ENCODE data around the gene WHRN. TPM values are rescaled to one million over a fixed set of nuclear protein-coding genes. Genes with fewer than 3 reads are reported as not detected.

Gene WHRN
- total and polyA plus RNA-seq, 5 experiments from 2014 or later = 0.17 to 4.2 (median 0.56) TPM

DNA sequence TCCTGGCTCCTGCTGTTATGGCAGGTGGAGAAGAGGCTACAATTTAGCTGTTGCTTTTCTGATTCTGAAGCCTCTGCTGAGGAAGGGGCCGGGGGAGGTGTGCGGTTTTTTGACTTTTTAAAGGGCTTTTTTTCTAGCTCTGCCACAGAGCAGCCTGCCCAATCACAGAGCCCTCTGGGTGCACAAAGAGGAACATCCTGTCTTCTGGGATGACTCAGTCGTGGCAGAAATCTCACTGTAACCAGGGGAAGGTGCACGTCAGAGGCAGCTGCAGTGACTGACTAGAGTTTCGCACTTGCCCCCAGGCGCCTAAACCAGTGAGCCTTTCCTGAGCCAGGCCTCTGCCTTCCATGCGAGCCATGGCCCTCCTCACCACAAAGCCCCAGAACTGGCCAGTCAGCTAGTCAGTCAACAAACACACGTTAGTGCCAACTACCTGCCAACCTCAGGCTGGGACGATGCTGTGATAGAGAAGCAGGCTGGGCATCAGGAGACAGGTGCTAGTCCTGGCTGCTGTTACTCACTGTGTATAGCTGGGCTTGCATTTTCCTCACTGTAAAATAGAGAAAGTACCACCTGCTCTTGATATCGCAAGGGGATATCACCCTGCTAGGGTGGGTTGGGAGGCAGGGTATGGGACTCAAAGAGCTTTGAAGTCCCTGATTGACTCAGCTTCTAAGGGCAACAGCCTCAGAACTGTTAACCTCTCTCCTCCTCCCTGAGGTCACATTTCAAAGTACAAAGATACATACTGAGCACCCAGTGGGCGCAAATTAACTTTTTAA, 119.7 kb downstream of the WHRN start:
- ATAC-seq = peak; percentile 74 to 83
- POLR2A ChIA-PET = interaction anchor here (0.8 to 34.1 kb wide), 12 partner anchors 8 to 544 kb away, joined by 3 to 1589 read pairs (median 5); partner anchors contain the start of genes ATP6V1G1, TMEM268 and TNFSF8

DNA sequence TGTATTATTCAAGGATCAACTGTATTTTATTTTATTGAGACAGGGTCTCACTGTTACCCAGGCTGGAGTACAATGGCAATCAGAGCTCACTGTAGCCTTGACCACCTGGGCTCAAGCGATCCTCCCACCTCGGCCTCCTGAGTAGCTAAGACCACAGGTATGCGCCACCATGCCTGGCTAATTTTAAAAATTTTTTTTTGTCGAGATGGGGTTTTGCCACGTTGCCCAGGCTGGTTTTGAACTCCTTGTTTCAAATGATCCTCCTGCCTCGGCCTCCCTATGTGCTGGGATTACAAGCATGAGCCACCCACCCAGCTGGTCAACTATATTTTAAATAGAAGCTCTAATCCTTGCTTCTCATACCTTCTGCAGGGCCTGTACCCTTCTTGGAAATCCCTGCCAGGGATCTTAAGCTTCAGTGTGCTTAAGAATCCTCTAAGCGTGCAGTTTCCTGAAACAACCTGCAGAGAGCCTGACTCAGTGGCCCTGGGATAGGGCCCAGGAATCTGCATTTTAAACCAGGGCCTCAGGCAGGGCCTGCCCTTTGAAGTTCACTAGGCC, 120.4 kb downstream of the WHRN start:
- peaks cover 0 to 1% (median 0%) of the 10 kb centered on the region in 9 donors for H3K9me3 Mint-ChIP-seq
- POLR2A ChIA-PET = interaction anchor here (0.8 to 34.1 kb wide), 10 partner anchors 7 to 545 kb away, joined by 3 to 1589 read pairs (median 6); partner anchors contain the start of genes ATP6V1G1, TMEM268 and TNFSF8
- no peak for ATAC-seq
- peak overlapping the region; percentile 89 to 100 (median 97) for H3K4me3 Mint-ChIP-seq
- H3K27ac Mint-ChIP-seq = peak overlapping the region; percentile 95 to 100 (median 98)
- peaks cover 38 to 89% (median 69%) of the 10 kb centered on the region in 4 donors for H3K4me1 Mint-ChIP-seq
- no peaks in the 10 kb centered on the region for H3K27me3 Mint-ChIP-seq
- H3K36me3 Mint-ChIP-seq = peaks cover 22 to 57% (median 29%) of the 10 kb centered on the region in 3 donors
- DNase-seq = no peak

More for the DNA sequence above, 119.7 kb downstream of the WHRN start:
- H3K27me3 Mint-ChIP-seq = no peaks in the 10 kb centered on the region
- H3K4me1 Mint-ChIP-seq = peaks cover 41 to 91% (median 71%) of the 10 kb centered on the region in 4 donors
- H3K9me3 Mint-ChIP-seq = peaks cover 0 to 1% (median 0%) of the 10 kb centered on the region in 9 donors
- peak overlapping the region; percentile 95 to 100 (median 98) for H3K27ac Mint-ChIP-seq
- H3K4me3 Mint-ChIP-seq = peak overlapping the region; percentile 89 to 100 (median 97)
- peak; percentile 65 to 96 (median 90) for DNase-seq
- peaks cover 19 to 53% (median 25%) of the 10 kb centered on the region in 3 donors for H3K36me3 Mint-ChIP-seq

GRCh38 chr9:114384341-114384740, 120.9 kb downstream of the WHRN start:
- no peak for DNase-seq
- no peak for ATAC-seq
- H3K27ac Mint-ChIP-seq = peak overlapping the region; percentile 95 to 100 (median 98)
- peak overlapping the region; percentile 89 to 100 (median 97) for H3K4me3 Mint-ChIP-seq
- peaks cover 36 to 89% (median 69%) of the 10 kb centered on the region in 4 donors for H3K4me1 Mint-ChIP-seq
- H3K27me3 Mint-ChIP-seq = no peaks in the 10 kb centered on the region
- H3K36me3 Mint-ChIP-seq = peaks cover 25 to 63% (median 33%) of the 10 kb centered on the region in 3 donors
- peaks cover 0 to 1% (median 0%) of the 10 kb centered on the region in 9 donors for H3K9me3 Mint-ChIP-seq
- POLR2A ChIA-PET = interaction anchor here (1.4 to 34.1 kb wide), 5 partner anchors 6 to 227 kb away, joined by 7 to 1589 read pairs (median 105); partner anchors contain the start of genes ATP6V1G1 and TMEM268

DNA sequence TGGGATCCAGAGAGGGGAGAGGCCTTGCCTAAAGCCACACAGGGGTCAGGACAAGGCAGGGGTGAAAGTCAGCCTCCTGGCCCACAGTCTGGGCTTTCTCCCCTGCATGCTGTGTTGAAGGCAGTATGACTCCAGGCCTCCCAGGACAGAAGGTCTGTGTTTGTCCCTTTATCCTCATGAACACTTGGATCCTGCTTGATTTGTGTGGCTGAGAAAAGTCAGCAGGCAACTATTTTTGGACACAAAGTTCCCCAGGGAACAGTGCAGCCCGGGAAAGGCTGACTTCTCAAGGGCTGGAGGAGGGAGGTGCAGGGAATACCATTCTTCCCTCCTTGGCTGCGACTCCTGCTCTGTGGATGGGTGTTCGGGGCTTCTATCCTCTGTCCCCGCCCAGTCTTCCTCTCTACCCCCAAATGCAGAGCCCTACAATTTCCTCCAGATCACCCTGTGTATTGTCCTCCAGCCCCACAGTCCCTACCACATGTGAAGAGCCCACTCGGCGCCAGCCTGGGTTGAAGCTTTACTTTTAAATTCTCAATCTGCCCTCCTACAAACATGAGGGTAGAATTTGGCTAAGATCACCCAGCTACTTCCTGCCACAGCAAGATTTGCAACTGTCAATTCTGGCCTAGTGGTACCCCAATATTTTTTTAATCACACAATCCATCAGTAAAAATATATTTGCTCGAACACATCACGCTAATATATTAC, 121.6 kb downstream of the WHRN start:
- Mint-ChIP-seq H3K4me1 (peaks cover 36 to 89% (median 69%) of the 10 kb centered on the region in 4 donors), H3K36me3 (peaks cover 25 to 70% (median 37%) of the 10 kb centered on the region in 3 donors), H3K27ac (peak overlapping the region; percentile 95 to 100 (median 98)), H3K27me3 (no peaks in the 10 kb centered on the region), H3K9me3 (peaks cover 0 to 1% (median 0%) of the 10 kb centered on the region in 9 donors), H3K4me3 (peak overlapping the region; percentile 89 to 100 (median 97))
- peak; percentile 5 to 7 for ATAC-seq
- peak in 8 of 10 donors; percentile 34 to 74 (median 56) for DNase-seq
- POLR2A ChIA-PET = interaction anchor here (1.4 to 34.1 kb wide), 4 partner anchors 13 to 228 kb away, joined by 7 to 1589 read pairs (median 160); partner anchors contain the start of genes ATP6V1G1 and TMEM268

GRCh38 chr9:114382699-114383520, 122.4 kb downstream of the WHRN start:
- H3K27me3 Mint-ChIP-seq = no peaks in the 10 kb centered on the region
- peaks cover 40 to 89% (median 69%) of the 10 kb centered on the region in 4 donors for H3K4me1 Mint-ChIP-seq
- POLR2A ChIA-PET = interaction anchor here (1.2 to 34.1 kb wide), 4 partner anchors 7 to 208 kb away, joined by 4 to 1589 read pairs (median 160); partner anchors contain the start of gene ATP6V1G1
- peak; percentile 16 to 22 for ATAC-seq
- DNase-seq = peak; percentile 47 to 86 (median 68)
- peaks cover 30 to 77% (median 43%) of the 10 kb centered on the region in 3 donors for H3K36me3 Mint-ChIP-seq
- H3K4me3 Mint-ChIP-seq = peak overlapping the region; percentile 89 to 100 (median 97)
- peaks cover 0 to 1% (median 0%) of the 10 kb centered on the region in 9 donors for H3K9me3 Mint-ChIP-seq
- H3K27ac Mint-ChIP-seq = peak overlapping the region; percentile 95 to 100 (median 98)

GRCh38 chr9:114378883-114379282, 126.4 kb downstream of the WHRN start:
- POLR2A ChIA-PET = interaction anchor here (0.9 to 34.1 kb wide), 6 partner anchors 8 to 233 kb away, joined by 3 to 1589 read pairs (median 5); partner anchors contain the start of genes AKNA and TMEM268
- H3K4me3 Mint-ChIP-seq = peak overlapping the region; percentile 26 to 100 (median 76)
- H3K36me3 Mint-ChIP-seq = peaks cover 11 to 91% (median 47%) of the 10 kb centered on the region in 3 donors
- peaks cover 55 to 93% (median 90%) of the 10 kb centered on the region in 4 donors for H3K4me1 Mint-ChIP-seq
- no peaks in the 10 kb centered on the region for H3K27me3 Mint-ChIP-seq
- DNase-seq (no peak), ATAC-seq (no peak)
- no peaks in the 10 kb centered on the region for H3K9me3 Mint-ChIP-seq
- H3K27ac Mint-ChIP-seq = peak overlapping the region; percentile 88 to 100 (median 94)

DNA sequence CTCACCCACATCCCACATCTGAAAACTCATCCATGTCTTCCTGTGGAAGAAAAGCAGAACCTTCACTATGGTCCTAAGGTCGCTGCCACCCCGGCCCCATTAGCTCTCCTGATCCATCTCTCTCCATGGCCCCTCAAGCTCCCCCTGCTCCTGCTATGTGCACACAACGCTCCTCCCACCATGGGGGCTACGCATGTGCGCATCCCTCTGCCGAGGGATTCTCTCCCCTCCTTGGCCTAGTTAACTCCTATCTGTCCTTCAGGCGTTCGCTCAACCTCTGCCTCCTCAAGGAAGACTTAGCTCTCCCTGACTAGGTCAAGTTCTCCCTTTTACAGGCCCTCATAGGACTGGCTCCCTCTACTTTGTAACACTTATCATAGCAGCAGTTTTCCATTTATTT, 127.3 kb downstream of the WHRN start:
- DNase-seq (no peak), ATAC-seq (no peak)
- Mint-ChIP-seq H3K36me3 (peaks cover 11 to 92% (median 49%) of the 10 kb centered on the region in 3 donors), H3K9me3 (no peaks in the 10 kb centered on the region), H3K4me3 (peak overlapping the region; percentile 38 to 100 (median 76)), H3K27me3 (no peaks in the 10 kb centered on the region), H3K4me1 (peaks cover 55 to 94% (median 91%) of the 10 kb centered on the region in 4 donors), H3K27ac (peak overlapping the region; percentile 88 to 100 (median 94))
- POLR2A ChIA-PET = interaction anchor here (1.5 to 34.1 kb wide), 3 partner anchors 9 to 27 kb away, joined by 3 to 1589 read pairs (median 67); partner anchors contain the start of gene AKNA

- POLR2A ChIA-PET = interaction anchor here (1.2 to 34.1 kb wide), 5 partner anchors 10 to 28 kb away, joined by 3 to 1589 read pairs (median 9); partner anchors contain the start of gene AKNA
- peaks cover 57 to 94% (median 90%) of the 10 kb centered on the region in 4 donors for H3K4me1 Mint-ChIP-seq
- no peak for ATAC-seq
- DNase-seq = no peak
- H3K27me3 Mint-ChIP-seq = no peaks in the 10 kb centered on the region
- H3K4me3 Mint-ChIP-seq = peak overlapping the region; percentile 33 to 100 (median 64)
- H3K36me3 Mint-ChIP-seq = peaks cover 11 to 85% (median 49%) of the 10 kb centered on the region in 3 donors
- H3K9me3 Mint-ChIP-seq = no peaks in the 10 kb centered on the region
- peak overlapping the region; percentile 88 to 100 (median 94) for H3K27ac Mint-ChIP-seq
Measured at GRCh38 chr9:114376586-114377445, 128.5 kb downstream of the WHRN start.

GRCh38 chr9:114375386-114376175, 129.7 kb downstream of the WHRN start:
- peak overlapping the region; percentile 34 to 84 (median 70) for H3K4me3 Mint-ChIP-seq
- H3K9me3 Mint-ChIP-seq = no peaks in the 10 kb centered on the region
- POLR2A ChIA-PET = interaction anchor here (1.2 to 41.6 kb wide), 7 partner anchors 11 to 28 kb away, joined by 7 to 1589 read pairs (median 67); partner anchors contain the start of gene AKNA
- H3K4me1 Mint-ChIP-seq = peaks cover 63 to 94% (median 93%) of the 10 kb centered on the region in 4 donors
- peak overlapping the region; percentile 85 to 98 (median 90) for H3K27ac Mint-ChIP-seq
- H3K36me3 Mint-ChIP-seq = peaks cover 11 to 84% (median 44%) of the 10 kb centered on the region in 3 donors
- ATAC-seq (no peak), DNase-seq (no peak)
- H3K27me3 Mint-ChIP-seq = no peaks in the 10 kb centered on the region
